Stromal cell of bone marrow (primary cell): ENCODE measurements around the gene ATG10.
A peak's percentile ranks its signal among the peaks of the same experiment; 100 is the strongest.

ENCODE experiments used
- DNase-seq: peaks from one replicate; pipeline ENCODE4 v3.0.0-alpha.2; 2012; ENCODE audit warnings: low read depth

The ATG10 gene

GRCh38 chr5:82276800-82277612, 305.2 kb downstream of the ATG10 start:
- no peak for DNase-seq

DNA sequence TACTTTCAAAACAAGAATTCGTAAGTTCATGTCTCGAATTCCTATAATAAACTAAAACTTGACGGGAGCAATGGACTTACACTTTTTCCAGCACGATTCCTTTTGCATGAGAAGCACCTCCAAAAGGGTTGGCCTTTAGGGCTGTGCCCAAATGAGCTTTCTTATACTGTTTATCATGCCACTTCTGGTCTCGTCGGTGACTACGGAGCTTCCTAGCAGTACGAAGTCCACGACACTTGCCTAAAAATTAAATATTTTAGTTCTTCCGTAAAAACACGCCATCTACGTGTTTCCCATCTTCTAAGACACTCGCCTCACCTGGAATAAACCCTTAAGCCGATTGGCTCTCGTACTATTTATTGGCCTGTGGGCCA, 305.8 kb downstream of the ATG10 start:
- no peak for DNase-seq

DNA sequence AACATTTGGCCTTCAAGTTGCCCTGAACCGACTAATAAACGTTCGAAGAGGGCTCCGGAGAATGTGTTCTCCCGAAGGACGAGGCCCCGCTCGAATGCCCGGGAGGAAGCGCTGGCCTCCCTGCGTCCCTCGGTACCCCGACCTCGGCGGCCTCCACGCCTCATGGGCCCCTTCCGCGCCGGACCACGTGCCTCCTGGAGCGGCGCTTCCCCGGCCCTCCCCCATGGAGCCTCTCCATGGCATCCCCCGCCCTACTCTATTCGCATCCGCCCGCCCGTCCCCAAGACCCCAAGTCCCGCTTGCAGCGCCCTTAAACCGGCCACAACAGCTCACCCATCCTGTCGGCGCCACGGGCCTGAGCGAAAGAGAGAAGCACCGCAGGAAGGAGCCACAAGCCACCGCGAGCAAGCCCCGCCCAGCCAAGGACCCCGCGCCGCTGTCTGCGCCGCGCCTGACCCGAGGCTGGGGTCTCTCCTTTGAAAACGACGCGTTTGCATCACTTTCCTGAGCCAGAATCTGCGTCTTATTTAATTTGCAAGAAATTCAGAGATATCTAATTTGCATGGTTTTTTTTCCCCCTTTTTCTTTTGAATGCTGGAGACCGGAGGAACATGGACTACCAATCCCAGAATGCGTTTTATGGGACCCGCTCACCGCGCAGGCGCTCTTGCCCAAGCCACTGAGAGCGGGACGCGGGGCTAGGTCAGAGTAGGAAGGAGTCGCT, 306.3 kb downstream of the ATG10 start, which contains the start of gene RPS23:
Gene RPS23 (minus strand): TSS at position 368 of the 724 bp plus-strand sequence. CDS start 31 bp downstream, at position 337.
- peak; percentile 85 for DNase-seq

DNA sequence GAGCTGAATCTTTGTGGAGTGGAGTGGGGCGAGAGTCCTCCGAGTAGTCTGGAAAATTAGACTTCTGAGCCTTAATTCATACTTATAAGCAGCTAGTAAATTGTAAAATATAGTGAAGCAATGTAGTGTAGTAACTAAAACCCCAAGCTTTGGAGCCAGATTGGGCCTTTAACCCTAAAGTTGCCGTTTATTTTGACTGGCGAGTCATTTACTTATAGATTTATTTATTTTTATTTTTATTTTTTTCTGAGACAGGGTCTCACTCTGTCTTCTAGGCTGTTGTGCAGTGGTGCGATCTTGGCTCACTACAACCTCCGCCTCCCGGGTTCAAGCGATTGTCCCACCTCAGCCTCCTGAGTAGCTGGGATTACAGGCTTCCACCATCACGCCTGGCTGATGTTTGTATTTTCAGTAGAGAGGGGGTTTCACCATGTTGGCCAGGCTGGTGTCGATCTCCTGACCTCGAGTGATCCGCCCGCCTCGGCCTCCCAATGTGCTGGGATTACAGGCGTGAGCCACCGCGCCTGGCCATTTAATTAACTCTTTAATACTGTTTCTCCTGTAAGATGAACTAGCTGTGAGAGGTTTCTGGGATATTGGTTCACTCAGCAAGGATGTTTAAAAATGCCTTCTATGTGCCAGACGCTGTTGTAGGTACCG, 307.0 kb downstream of the ATG10 start:
- no peak for DNase-seq

GRCh38 chr5:82283893-82284292, 312.1 kb downstream of the ATG10 start:
- no peak for DNase-seq

DNA sequence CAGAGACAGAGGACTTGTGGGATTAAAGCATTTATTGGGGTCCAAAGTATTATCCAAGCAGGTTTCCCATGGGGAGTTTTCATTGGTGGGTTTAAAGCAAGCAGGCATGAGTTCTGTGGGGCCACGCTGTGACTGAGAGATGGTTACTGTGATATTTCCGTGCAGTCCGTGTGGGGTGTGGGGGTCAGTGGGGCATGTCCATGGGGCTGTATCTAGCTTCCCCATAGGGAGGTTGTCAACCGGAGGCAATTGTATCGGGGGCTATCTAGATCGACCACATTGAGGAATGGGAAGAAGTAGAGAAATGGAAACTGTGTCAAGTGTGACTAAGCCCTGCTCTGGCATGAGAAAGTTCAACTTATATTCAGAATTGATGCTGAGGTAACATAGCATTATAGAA, 313.4 kb downstream of the ATG10 start:
- DNase-seq, result no peak

- DNase-seq, result no peak
Measured at GRCh38 chr5:82287625-82288024, 315.8 kb downstream of the ATG10 start.

DNA sequence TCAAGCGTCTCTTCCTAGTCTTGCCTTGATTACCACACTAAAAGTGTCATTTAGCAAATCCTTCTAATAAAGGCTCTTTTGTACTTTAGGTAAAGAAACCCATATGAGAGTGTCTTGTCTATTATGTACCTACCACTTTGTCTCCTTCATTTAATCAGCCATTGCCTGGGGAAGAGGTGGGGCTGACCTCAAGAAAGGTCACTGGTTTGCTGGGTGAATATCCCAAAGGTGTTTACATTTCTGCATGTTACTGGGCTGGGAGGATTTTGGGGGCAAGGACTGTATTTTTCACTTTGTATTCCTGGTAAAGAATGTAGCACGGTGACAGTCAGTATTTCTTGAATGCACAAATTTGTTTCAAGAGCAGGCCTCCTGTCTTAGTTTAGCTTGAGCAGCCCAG, 318.2 kb downstream of the ATG10 start:
- no peak for DNase-seq

DNA sequence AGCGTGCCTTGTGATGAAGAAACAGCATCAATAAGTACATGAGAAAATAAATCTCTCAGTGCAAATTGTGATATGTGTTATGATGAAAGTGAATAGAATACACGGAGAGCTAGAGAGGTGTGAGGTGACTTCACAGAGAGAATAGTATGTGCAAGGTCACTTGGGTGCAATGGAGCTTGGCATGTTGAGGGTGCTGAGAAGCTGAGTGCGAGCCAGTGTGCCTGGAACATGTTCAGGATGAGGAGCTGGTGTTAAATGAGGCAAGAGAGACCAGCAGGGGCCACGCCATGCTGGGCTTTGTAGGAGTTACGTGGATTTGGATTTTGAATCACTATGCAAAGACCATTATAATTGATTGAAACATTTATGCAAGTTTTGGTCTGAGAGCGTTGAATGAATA, 319.1 kb downstream of the ATG10 start:
- DNase-seq, result no peak

DNA sequence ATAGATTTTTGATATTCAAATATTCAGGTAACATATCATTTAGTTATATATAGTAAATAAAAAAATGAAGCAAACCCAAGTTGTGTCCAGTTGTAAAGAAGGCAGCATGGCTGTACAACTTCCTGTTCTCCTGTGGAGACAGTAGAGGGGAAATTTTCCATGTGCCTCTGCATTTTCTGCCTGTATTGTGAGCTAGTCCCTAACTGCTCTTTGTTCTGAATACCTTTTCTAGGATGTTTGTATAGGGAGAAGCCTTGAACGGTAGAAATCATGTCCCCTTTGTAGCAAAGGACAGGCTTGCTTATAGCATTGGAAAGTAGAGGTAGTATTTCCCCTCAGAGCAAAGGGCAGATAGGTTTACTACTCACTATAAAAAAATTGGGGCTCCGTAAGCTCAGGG, 319.6 kb downstream of the ATG10 start:
- DNase-seq, result no peak

- no peak for DNase-seq
Measured at GRCh38 chr5:82295144-82295543, 323.3 kb downstream of the ATG10 start.

DNA sequence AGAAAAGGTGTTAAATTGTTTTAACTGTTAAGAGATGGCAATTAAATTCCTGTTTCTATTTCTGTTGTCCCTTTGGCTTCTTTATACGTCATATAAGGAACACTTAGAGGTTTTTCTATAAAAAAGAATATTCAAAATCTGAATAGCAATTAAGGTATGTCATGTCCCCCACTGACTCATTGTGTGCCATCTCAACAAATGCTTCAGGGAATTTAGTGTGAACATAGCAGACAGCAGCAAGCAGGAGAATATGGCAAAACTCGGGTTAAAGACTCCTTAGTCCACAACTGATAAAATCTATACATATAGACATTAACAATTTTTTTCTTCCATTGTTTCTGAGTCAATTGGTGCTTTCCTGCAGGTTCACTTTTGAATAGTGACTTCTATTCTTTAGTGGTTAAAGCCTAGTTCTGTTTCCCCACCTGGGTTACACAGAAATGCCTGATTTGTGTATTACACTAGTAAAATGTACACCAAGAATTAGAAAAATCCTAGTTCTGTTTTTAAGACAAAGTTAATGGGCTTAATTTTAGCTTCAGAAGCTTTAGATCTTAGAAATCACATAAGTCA, 324.2 kb downstream of the ATG10 start:
- DNase-seq, result no peak

DNA sequence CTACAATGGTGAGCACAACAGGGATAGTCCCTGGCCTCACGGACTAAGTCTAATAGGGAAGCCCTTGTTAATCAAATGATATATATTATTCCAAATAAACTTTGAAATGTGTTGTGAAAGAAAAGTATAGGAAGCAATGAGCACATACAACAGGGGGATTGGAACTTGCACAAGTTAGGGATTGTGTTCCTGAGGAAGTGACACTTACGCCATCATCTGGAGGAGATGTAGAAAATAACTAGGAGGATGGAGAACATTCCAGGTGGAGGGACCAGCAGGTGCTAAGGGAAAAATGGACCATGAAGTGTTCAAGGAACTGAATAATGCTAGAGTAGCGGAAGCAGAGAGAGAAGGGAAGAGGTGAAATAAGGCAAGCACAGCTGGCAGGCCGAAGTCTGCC, 325.1 kb downstream of the ATG10 start:
- no peak for DNase-seq

- no peak for DNase-seq
Measured at GRCh38 chr5:82297711-82298110, 325.9 kb downstream of the ATG10 start.

- DNase-seq, result no peak
Measured at GRCh38 chr5:82298668-82299067, 326.8 kb downstream of the ATG10 start.

- DNase-seq, result no peak
Measured at GRCh38 chr5:82301190-82301589, 329.4 kb downstream of the ATG10 start.
